Adipocyte (in vitro differentiated cells): ENCODE data around the gene NUP214.

Experiments used
- DNase-seq: peaks from one replicate; pipeline ENCODE4 v3.0.0-alpha.2; 2015; ENCODE audit warnings: low read depth
- H3K27me3 ChIP-seq: replicated peaks from 2 replicates; pipeline ENCODE4 v1.7.0; 2013; ENCODE audit warnings: mild to moderate bottlenecking, low read length, moderate library complexity; ENCODE audit not compliant: control insufficient read depth, insufficient read depth
- H3K36me3 ChIP-seq: 2 replicates; pipeline ENCODE4 v1.7.0; 2013; ENCODE audit warnings: low read length, mild to moderate bottlenecking, moderate library complexity; ENCODE audit not compliant: control insufficient read depth, insufficient read depth, severe bottlenecking
- H3K4me1 ChIP-seq: 2 replicates; pipeline ENCODE4 v1.7.0; 2013; ENCODE audit warnings: mild to moderate bottlenecking, low read length, moderate library complexity; ENCODE audit not compliant: control insufficient read depth, insufficient read depth
- H3K4me3 ChIP-seq: 2 replicates; pipeline ENCODE4 v1.7.0; 2013; ENCODE audit warnings: mild to moderate bottlenecking, low read length, moderate library complexity
- H3K9ac ChIP-seq: 2 replicates; pipeline ENCODE4 v1.7.0; 2013; ENCODE audit warnings: mild to moderate bottlenecking, low read length, moderate library complexity
- H3K9me3 ChIP-seq: 2 replicates; pipeline ENCODE4 v1.7.0; 2013; ENCODE audit warnings: mild to moderate bottlenecking, low read length, moderate library complexity; ENCODE audit not compliant: control insufficient read depth

NUP214 gene

DNA sequence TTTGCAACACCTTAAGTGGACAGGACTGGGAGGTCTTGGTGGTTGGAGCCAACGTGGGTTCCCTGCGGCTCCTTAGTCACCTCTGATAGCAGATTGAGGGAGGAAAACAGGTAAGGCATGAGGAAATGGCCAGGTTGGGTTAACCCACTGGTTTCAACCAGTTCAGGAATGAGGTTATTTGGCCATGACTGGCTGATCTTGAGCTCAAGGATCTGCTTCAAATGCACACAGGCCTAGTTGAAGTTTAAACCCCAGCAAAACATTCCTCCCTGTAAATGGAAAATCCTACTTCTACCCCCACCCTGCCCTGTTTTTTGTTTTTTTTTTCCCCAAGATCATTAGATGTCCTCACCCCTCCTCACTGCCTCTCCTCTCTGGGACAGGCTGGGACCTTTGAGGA is 3.2 kb upstream of the NUP214 start:
- no peak overlapping the region for H3K9ac ChIP-seq
- H3K4me3 ChIP-seq: no peak overlapping the region
- H3K9me3 ChIP-seq: no peaks in the 10 kb centered on the region
- DNase-seq: no peak
- peaks cover 13% of the 10 kb centered on the region for H3K27me3 ChIP-seq
- H3K36me3 ChIP-seq: no peaks in the 10 kb centered on the region
- peaks cover 17% of the 10 kb centered on the region for H3K4me1 ChIP-seq

DNA sequence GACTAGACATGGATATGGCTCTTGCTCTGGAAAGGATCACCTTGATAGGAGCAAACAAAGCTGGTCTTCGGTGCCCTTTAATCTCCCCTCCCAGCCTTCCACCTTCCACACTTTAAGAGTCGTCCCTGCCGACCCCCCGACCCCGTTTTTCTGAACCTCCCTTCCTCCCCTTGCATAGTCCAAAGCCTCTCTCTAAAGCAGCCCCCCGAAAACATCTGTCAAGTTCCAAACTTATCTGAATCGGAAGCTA is 423 bp upstream of the NUP214 start:
- H3K4me3 ChIP-seq: peak overlapping the region; percentile 92
- H3K4me1 ChIP-seq: peaks cover 17% of the 10 kb centered on the region
- peak overlapping the region; percentile 97 for H3K9ac ChIP-seq
- peaks cover 27% of the 10 kb centered on the region for H3K36me3 ChIP-seq
- H3K9me3 ChIP-seq: no peaks in the 10 kb centered on the region
- peak; percentile 22 for DNase-seq
- H3K27me3 ChIP-seq: peaks cover 6% of the 10 kb centered on the region

GRCh38 chr9:131126059-131126426 is 657 bp downstream of the NUP214 start:
- peaks cover 17% of the 10 kb centered on the region for H3K4me1 ChIP-seq
- H3K4me3 ChIP-seq: peak overlapping the region; percentile 92
- no peaks in the 10 kb centered on the region for H3K9me3 ChIP-seq
- H3K36me3 ChIP-seq: peaks cover 37% of the 10 kb centered on the region
- DNase-seq: no peak
- no peaks in the 10 kb centered on the region for H3K27me3 ChIP-seq
- H3K9ac ChIP-seq: peak overlapping the region; percentile 97

GRCh38 chr9:131129183-131129582 is 3.8 kb downstream of the NUP214 start:
- H3K9me3 ChIP-seq: no peaks in the 10 kb centered on the region
- no peak for DNase-seq
- H3K9ac ChIP-seq: no peak overlapping the region
- H3K36me3 ChIP-seq: peaks cover 67% of the 10 kb centered on the region
- H3K4me3 ChIP-seq: no peak overlapping the region
- H3K27me3 ChIP-seq: no peaks in the 10 kb centered on the region
- peaks cover 17% of the 10 kb centered on the region for H3K4me1 ChIP-seq

GRCh38 chr9:131138676-131139075 is 13.3 kb downstream of the NUP214 start:
- no peaks in the 10 kb centered on the region for H3K4me1 ChIP-seq
- H3K4me3 ChIP-seq: no peak overlapping the region
- H3K27me3 ChIP-seq: no peaks in the 10 kb centered on the region
- peaks cover 96% of the 10 kb centered on the region for H3K36me3 ChIP-seq
- no peak overlapping the region for H3K9ac ChIP-seq
- no peaks in the 10 kb centered on the region for H3K9me3 ChIP-seq
- no peak for DNase-seq

DNA sequence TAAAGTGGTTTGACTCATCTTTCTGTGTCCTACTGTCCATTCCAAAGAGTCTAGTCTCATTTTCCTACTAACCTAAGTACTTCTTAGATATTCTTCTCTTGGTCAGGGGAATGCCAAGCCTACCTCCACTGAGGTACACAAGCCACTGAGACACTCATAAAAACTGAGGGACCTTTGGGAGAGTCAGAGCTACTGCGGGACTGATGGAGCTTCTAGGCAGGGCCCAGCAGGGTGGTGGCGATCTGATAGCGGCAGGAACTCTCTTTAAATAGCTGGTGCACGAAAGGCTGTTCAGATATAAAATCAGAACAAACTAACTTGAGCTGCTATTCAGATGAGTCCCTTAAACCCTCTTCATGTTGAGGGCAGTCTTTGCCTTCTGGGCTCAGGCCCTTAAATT is 14.7 kb downstream of the NUP214 start:
- H3K36me3 ChIP-seq: peaks cover 96% of the 10 kb centered on the region
- no peak overlapping the region for H3K4me3 ChIP-seq
- H3K27me3 ChIP-seq: no peaks in the 10 kb centered on the region
- no peak for DNase-seq
- H3K4me1 ChIP-seq: no peaks in the 10 kb centered on the region
- no peak overlapping the region for H3K9ac ChIP-seq
- no peaks in the 10 kb centered on the region for H3K9me3 ChIP-seq

GRCh38 chr9:131140550-131140949 is 15.2 kb downstream of the NUP214 start:
- no peak overlapping the region for H3K4me3 ChIP-seq
- H3K27me3 ChIP-seq: no peaks in the 10 kb centered on the region
- peaks cover 96% of the 10 kb centered on the region for H3K36me3 ChIP-seq
- no peak for DNase-seq
- no peak overlapping the region for H3K9ac ChIP-seq
- no peaks in the 10 kb centered on the region for H3K4me1 ChIP-seq
- H3K9me3 ChIP-seq: no peaks in the 10 kb centered on the region

DNA sequence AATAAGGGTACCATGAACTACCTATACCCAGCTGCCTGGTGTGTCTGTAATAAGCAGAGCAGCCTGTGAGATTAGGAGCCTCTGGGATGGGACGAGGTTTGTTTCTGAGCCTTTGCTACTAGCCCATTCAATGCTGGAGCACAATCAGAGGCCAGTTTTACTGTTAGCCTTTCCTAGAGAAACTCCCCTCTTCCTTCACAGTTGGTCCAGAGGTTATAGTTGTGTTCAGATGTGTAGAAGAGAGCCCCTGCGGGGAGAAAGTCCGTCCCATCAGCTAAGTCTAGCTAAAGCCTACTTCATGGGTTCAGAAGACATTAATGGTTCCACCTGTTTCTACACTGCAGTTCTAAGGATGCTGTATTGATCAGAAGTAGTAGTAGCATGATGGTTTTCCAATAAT is 16.8 kb downstream of the NUP214 start:
- Histone ChIP-seq H3K36me3 (peaks cover 96% of the 10 kb centered on the region), H3K9me3 (no peaks in the 10 kb centered on the region), H3K4me3 (no peak overlapping the region), H3K4me1 (no peaks in the 10 kb centered on the region), H3K9ac (no peak overlapping the region), H3K27me3 (no peaks in the 10 kb centered on the region)
- DNase-seq: no peak

- H3K4me1 ChIP-seq: no peaks in the 10 kb centered on the region
- H3K27me3 ChIP-seq: no peaks in the 10 kb centered on the region
- H3K4me3 ChIP-seq: no peak overlapping the region
- no peaks in the 10 kb centered on the region for H3K9me3 ChIP-seq
- no peak overlapping the region for H3K9ac ChIP-seq
- no peak for DNase-seq
- peaks cover 98% of the 10 kb centered on the region for H3K36me3 ChIP-seq
These were observed 18.8 kb downstream of the NUP214 start for GRCh38 chr9:131144201-131144600.

DNA sequence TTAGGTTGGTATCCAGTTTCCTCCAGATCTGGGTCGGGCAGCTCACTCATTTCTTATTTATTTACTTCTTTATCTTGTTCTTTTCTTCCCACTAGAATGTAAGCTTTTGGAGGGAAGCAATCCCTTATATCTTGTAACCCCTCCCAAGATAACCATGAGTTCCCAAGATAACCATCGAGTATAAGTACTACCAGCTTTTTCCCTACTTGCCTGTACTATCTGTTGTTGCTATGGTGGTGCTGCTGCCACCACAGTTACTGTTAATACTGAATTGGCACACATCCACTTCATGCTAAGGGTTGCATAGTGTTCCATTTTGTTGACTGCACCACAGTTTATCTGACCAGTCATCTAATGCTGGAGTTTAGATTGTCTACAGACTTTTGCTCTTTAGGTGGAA is 19.9 kb downstream of the NUP214 start:
- Histone ChIP-seq H3K4me1 (no peaks in the 10 kb centered on the region), H3K27me3 (no peaks in the 10 kb centered on the region), H3K4me3 (no peak overlapping the region), H3K9me3 (no peaks in the 10 kb centered on the region), H3K36me3 (peaks cover 98% of the 10 kb centered on the region), H3K9ac (no peak overlapping the region)
- DNase-seq: no peak

GRCh38 chr9:131146186-131146585 is 20.8 kb downstream of the NUP214 start:
- Histone ChIP-seq H3K27me3 (no peaks in the 10 kb centered on the region), H3K36me3 (peaks cover 98% of the 10 kb centered on the region), H3K4me3 (no peak overlapping the region), H3K9ac (no peak overlapping the region), H3K4me1 (no peaks in the 10 kb centered on the region), H3K9me3 (no peaks in the 10 kb centered on the region)
- DNase-seq: no peak

DNA sequence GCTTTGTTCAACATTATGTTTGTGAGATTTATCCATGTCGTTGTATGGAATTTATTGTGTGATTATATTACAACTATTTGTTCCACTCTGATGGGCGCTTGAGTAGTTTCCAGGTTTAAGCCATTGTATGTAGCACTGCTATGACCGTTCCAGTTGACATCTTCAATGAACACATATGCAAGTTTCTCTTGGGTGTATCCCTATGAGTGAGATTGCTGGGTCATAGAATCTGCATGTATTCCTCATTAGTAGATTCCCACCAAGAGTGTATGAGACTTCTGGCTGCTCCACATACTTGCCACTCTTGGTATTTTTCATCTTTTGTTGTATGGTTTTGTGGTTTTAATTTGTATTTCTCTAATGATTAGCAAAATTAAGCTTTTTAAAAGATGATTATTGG is 22.9 kb downstream of the NUP214 start:
- H3K27me3 ChIP-seq: no peaks in the 10 kb centered on the region
- peaks cover 98% of the 10 kb centered on the region for H3K36me3 ChIP-seq
- DNase-seq: no peak
- H3K4me1 ChIP-seq: no peaks in the 10 kb centered on the region
- H3K9ac ChIP-seq: no peak overlapping the region
- no peak overlapping the region for H3K4me3 ChIP-seq
- no peaks in the 10 kb centered on the region for H3K9me3 ChIP-seq
